Hippocampal formation (tissue), 2 donors: ENCODE measurements around the gene CDH4.

Experiments
- DNase-seq, 2 donors: peaks; one replicate each; lab custom pipeline; 2025; lab: John Stamatoyannopoulos, UW

The CDH4 gene

DNA sequence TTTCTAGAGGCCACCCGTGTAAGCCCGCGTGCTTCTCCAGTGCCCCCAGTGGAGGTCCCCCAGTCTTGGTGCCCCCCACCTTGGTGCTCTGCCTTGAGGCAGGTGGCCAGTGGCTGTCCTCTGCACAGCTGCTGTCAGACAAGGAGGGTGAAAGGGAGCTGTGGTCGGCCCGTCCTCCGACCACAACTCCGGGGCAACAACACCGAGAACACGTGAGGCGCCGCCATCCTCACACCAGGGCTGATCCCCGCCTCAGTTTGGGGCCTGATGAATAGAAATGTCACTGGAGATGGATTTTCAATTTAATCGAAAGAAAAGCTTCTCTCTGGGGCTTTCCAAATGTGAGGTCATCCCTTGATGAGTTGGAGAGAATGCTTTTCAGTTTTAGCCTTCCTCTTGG is 304.6 kb downstream of the CDH4 start:
- no peak for DNase-seq

DNA sequence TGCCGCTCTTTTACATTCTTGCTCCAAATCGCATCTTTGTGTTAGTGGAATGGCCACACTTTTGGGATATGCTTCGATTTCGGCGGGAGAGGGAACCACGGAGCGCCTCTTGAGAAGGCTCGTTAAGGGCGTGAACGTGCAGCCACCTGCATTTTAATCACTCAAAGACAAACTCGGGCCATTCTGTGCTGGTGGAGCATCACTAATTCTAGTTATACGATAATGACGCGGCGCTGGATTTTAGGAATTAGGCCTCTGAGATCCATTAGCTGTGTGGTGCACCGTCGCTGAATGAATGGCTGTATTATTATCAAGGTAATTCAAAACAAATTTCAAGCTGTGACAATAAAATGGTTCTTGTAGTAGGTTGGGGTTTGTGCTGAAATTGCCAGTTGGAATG is 305.6 kb downstream of the CDH4 start:
- DNase-seq = no peak

DNA sequence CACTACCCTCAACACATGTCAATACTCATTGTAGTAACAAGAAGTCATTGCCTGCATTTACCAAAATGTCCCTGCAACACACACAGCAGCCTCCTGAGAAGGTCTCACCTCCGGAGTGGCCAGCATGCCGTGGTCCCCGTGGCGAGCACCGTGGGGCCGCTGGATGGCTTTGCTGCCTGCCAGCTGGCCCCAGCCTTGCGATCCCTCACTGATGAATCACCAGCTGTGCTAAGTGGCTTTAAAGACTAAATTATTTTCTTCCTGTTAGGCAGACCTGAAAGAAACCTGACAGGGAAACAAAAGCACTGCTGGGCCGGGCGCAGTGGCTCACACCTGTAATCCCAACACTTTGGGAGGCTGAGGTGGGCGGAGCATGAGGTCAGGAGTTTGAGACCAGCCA is 306.7 kb downstream of the CDH4 start:
- no peak for DNase-seq

DNA sequence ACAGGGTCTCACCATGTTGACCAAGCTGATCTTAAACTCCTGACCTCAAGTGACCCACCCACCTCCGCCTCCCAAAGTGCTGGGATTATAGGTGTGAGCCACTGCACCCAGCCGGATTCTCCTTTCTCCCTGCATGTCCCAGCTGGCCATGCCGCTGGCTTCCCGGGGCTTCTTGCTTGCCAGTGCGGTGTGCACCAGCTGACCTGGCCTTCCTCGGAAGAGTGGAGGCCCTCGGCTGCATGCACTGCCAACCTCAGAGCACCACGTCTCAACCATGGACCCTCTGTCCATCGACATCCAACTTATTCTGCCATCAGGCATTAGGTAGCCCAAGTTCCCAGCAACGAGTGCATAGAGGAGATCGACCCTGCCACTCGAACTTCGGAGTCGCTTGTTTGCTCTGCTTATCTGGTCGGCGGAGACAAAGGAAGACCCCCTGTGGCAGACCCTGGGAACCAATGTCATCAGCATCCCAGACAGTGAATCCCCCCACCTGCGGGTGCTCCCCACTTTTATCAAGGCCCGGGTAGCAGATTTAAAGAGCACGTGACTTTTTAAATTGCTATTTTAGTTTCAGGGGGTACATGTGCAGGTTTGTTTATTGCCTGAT is 307.8 kb downstream of the CDH4 start:
- DNase-seq = no peak

DNA sequence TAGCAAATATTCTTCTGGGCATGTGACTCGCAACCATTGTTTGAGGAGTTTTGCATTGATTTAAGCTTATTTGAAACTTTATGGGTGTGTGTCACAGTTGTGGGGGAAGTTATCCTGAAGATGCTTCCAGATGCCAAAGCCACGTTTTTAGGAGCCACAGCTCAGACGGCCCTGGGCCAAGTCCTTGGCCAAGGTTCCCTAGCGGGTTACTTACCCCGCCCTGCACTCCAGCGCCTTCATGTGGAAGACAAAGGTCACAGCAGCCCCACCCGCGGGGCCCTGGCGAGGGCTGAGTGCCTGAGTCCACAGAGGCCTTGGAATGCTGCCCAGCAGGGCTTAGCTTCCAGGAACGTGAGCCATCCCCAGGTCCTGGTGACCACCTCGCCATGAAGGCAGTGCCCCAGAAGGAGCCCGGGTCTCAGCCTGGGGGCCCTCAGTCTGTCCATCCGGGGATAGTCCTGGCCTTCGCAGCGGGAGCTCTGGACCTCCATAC is 308.3 kb downstream of the CDH4 start:
- no peak for DNase-seq

DNA sequence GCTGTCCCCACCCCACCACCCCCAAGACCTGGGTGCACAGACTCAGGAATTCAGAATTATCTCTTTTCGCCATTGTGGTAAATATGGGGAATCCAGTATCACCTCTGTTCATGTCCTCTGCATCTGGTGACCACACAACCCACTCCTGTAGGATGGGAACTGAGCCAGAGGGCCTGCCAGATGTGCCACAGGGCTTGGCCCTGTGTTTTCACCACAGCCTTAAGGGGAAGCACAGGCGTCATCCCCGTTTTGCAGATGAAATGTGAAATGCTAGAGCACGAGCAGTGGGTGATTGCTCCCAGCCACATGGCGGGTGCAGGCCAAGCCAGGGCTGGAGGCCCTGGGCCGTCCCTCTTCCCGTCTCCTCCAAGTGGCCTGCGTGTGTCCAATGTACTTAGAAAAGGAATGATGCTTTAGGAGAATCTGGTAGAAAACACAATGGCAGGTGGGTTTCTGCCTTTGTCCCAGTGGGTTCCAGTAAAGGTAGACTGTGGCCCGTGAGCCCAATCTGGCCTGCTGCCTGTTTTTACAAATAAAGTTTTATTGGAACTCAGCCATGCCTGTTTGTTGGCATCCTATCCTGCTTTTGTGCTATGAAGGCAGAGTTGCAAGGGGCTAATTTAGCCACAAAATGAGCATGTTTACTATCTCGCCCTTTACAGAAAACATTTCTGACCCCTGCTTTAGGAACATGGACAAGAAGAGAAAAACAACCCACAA is 309.2 kb downstream of the CDH4 start:
- DNase-seq = no peak

DNA sequence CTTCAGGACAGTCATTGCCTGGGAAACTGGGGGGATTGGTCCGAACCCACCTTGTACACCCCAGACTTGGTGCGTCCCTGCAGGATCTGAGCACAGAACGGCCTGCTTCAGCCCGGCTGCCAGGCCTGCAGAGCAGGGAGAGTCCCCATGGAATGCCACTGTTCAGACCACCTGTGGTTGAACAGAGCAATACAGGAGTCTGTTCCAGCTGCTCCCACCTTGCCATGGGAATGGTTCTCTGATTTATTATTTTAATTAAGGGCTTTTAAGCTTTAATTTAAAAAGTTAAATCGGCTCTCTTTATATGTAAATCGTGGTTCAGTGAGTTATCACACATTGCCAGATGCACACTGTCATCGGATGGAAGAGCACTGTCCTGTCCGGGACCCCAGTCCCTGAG is 310.4 kb downstream of the CDH4 start:
- no peak for DNase-seq

DNA sequence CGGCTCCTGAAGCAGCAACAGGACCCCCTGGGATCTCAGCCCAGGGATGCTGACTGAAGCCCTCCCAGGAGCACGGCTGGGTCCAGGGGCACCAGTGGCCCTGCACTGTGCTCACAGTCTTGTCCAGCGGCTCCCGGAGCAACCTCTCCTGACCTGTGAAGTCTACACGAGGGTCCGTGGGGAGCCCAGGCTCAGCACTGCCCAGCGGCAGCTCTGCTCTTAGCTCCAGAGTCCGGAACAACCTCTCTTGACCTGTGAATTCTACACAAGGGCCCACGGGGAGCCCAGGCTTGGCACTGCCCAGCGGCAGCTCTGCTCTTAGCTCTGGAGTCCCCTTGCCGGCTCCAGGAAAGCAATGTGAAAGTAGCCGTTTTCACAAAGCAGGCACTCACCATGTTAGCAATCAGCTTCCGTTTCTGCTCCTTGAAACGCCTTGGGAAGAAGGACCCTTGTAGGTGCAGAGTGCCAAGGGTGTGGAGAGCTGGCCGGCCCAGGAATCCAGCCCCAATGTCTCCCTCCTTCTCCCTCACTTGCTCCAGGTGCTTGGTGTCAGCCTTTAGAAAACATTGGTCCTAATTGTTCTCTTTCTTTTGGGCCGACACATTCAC is 310.9 kb downstream of the CDH4 start:
- no peak for DNase-seq

DNA sequence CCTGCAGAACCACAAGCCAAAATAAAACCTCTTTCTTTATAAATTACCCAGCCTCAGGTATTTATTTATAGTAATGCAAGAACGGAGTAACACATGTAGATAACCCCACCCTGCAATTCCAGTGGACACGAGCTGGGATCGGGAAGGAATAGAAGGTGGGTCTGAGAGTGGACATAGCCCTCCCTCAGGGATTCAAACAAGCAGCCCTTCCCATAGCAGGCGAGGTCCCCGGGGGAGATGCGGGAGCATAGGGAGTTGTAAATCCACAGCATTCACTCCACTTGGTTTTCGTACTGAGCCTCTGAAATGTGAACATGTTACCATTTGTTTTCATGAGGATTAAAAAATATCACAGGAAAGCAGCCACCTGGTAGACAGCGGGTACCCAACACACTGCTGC is 312.6 kb downstream of the CDH4 start:
- no peak for DNase-seq

DNA sequence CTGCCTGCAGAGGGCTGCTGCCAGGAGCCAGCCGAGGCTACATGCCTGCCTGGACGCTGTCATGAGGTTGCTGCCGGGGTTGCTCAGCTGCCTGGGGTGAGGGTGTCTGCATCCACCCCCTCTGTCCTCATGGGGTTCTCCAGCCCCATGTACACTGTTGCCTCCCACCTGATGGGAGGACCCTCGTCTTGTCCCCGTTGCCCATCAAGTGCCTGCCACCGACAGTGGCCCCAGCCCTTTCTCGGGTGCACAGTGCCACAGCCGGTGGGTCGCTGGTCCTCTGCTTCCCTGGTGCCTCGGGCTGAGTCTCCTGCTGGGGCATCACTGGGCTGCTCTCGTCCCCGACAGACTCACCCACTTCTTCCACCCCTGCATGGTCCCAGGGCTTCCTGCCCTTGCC is 313.7 kb downstream of the CDH4 start:
- no peak for DNase-seq

DNA sequence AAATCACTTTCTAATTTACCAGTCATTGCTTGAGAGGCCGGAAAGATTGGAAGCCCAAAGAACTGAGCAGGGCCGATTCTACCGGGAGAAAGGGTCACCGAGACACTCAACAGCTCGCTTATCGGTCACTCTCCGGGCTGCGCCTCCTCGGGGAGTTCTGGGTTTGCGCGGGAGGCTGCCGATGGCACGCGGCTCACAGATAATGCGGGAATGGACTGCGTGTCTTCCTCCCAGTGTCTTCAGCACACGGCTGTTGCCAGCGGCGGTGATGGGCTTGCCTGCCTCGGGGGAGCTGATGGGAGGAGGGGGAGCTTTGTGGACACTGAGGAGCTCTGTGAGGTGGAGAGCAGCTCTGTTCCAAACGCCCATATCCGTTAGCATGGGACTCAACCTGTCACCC is 314.6 kb downstream of the CDH4 start:
- no peak for DNase-seq

DNA sequence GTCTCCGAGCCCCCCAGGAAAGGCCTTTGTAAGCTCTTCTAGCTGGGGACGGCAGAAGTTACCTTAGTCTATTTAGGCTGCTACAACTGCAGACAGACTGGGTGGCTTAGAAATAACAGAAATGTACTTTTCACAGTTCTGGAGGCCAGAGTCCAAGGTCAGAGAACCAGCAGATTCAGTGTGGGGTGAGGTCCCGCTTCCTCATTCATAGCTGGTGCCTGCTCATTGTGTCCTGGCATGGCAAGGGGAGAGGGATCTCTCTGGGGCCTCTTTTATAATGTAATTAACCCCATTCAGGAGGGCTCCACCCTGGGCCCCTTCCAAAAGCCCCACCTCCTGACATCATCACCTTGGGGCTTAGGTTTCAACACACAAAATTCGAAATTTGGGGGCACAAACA is 315.1 kb downstream of the CDH4 start:
- DNase-seq = no peak

DNA sequence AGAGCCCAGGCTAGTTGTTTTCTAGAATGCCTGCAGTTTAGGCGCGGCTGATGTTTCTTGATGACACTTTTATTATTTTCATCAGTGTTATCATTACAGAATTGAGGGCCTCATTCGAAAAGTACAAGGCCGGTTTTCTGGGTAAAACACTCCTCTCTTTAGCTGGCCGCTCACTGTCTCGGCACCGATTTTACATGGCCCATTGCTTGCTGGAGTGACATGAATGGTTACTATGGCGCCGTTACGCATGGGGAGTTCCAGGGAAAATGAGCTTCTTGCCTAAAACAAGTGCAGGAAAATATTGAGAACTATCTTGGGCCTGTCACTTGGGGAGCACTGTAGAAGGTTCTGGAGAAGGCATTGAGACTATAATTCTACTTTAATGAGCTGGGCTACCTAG is 317.8 kb downstream of the CDH4 start:
- no peak for DNase-seq

DNA sequence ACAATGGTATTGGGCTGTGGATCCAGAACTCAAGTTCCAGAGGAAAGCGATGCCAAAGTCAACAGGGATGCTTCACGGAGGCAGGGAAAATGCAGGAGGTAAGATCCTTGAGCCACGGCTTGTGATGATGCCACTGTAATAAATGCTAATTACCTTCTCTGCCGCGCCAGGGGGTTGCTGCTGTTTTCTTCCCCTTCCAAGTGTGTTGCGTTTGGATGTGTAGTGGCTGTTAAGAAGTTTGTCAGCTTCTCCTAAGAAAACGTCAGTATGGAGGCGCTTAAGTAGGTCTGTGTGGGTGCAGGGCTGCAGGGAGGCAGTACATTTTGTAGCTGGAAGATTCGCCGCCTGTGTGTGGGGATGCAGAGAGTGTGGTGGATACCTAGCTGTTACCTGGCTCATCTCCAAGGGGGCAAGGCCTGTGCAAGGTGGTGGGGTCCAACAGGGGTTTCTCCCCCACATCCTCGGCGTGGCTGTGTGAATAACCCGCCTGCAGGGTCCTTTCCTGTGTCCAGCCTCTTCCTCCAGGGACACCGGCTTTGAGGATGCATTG is 318.7 kb downstream of the CDH4 start:
- no peak for DNase-seq

DNA sequence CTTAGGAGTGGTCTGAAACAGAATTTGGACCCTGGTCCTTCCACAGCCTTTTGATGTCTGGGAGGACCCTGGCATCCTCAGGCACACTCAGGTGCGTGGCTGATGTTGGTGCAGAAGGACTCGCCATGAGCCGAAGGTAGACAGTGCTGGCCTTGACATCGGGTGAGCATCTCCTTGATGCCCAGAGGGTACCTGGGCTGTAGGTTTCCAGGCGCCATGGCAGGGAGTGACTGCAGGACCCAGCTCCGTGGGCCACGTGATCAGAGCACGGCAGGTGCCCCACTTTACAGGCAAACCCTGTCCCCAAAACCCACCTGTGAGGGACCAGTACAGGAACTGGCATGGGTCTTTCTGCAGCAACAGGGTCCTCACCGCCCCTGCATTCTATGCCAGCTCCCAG is 319.2 kb downstream of the CDH4 start:
- DNase-seq = no peak

DNA sequence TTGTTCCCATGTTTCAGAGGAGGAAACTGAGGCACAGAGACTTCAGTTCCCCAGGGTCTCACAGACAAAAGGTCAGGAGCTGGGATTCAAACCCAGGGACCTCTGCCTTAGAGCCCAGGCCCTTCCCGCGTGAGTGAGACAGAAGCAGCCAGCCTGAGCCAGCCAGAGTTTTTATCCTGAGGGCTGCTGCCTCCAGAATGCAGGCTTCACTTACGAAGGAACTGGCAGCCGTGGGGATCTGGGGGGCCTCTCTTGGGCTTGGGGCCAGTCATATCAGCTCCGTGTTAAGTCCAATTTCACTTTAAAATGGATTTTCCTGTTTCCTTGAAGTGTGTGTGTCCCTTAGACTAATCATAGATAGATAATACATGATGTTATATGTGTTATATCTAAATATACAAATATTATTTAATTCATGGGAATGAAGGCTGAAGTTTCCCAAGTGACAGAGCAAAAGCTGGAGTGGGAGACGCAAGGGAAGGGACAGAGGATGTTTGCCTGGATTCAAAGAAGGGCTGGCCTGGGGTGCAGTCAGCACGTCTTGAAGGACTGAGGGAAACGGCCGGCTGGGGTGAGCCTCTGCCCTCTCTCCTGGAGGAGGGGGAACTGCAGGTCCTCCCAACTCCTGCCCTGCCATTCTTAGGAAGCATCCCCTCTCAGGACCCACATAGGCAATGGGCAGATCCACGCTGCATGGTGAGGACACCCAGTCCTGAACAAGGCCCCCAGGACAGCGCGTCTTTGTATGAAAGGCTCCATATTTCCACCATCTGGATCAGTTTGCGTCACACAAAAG is 320.1 kb downstream of the CDH4 start:
- no peak for DNase-seq

DNA sequence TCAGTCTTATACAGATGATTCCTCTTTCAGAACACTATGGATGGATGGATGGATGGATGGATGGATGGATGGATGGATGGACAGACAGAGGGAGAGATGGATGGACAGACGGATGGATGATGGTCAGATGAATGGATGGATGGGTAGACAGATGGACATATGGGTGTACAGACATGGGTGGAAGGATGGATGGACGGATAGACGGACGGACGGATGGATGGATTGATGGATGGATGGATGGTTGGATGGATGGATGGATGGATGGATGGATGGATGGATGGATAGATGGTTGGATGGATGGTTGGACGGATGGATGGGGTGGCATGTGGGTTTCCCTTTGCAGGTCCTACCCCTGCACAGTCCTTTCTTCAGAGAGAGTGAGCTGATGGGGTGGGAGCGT is 320.7 kb downstream of the CDH4 start:
- DNase-seq = no peak

DNA sequence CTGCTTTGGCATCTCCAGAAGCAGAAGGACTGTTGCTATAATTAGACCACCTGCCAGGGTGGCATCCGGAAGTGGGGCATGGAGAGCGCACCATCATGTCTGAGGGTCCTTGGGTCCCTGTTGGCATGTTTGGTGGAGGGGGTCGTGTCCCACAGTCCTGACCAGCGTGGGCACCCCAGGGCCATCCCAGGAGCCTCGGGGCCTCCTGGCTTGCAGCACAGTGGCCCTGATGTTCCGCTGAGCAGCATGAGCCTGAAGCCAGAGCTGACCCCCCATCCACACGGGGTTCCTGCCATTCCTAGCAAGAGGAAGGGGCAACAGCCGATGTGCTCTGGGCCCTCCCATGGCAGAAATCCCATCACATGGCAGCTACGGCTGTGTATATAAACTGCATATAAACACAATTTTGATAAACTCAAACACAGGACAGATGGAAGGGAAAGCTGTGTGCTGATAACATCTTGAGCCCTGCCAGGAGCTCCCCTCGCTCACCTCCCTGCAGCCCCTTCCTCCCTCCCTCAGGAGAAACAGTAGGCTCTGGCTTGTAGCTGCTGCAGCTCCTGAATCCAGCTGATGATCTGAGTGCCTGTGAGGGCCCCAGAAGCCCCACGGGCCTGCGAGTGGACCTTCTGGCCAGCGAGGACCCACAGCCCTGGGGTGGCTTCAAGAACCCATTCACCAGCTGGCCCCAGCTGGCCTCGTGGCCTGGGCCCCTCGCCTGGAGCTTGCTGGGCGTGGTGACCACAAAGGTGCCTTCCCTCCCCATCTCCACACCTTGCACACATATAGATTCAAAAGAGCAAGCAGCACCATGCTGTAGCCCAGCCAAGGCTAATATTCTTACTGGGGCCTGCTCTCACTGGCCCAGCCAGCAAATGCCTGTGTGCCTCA is 321.6 kb downstream of the CDH4 start:
- DNase-seq = no peak

DNA sequence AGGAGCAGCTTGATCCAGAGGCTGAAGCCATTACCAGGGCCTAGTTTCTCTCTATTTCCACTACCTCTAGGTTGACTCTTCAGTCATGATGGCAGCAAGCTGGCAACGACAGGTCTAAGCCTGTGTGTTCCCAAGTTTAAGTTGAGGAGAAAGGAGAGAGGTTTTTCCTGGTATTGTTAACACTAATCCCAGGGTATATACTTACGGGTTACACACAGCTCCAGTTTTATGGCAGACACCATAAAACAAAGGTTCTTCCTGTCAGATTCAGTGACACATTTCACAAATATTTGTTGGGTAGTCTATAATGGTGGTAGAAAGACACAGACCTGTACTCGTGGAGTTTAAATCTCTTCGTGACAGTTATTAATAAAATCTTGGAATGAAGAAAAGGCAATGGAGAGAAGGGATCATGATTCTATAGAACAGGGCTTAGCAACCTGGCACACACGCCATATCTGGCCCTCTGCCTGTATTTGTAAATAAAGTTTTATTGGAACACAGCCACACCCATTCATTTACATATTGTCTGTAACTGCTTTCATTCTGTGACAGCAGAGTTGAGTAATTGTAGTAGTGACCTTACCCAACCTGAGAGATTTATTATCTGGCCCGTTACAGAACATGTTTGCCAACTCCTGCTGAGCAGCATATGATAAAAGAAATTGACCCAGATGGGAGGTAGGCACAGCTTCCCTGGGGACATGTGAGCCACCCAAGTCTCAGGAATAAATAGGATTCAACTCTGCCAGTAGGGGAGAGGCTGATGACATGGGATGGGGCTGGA is 323.3 kb downstream of the CDH4 start:
- DNase-seq = no peak

DNA sequence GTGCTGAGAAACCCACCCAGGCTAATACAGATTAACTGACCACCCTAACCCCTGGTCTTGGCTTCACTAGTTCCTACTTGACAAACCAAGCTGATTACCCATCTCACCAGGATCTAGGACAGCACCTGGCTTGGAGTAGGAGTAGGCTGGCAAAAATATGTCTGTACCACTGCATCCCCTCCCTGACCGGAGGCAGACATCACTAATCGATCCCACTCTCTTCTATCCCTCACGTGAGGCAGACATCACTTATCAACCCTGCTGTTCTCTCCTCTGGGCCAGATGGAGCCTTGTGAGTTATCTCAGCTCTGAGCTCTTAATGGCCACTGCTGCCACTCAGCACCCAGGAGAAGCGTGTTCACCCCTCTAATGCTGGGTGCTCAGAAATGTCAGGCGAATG is 324.3 kb downstream of the CDH4 start:
- DNase-seq = no peak

DNA sequence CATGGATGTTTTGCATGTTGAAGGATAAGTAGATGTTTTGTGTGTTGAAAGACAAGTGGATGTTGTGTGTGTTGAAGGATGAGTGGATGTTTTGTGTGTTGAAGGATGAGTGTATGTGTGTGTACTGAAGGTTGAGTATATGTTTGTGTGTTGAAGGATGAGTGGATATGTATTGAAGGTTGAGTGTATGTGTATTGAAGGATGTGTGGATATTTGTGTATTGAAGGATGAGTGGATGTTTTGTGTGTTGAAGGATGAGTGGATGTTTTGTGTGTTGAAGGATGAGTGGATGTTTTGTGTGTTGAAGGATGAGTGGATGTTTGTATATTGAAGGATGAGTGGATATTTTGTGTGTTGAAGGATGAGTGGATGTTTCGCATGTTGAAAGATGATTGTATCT is 325.0 kb downstream of the CDH4 start:
- DNase-seq = no peak
